ENCODE measurements around the gene NFATC1.

DNA sequence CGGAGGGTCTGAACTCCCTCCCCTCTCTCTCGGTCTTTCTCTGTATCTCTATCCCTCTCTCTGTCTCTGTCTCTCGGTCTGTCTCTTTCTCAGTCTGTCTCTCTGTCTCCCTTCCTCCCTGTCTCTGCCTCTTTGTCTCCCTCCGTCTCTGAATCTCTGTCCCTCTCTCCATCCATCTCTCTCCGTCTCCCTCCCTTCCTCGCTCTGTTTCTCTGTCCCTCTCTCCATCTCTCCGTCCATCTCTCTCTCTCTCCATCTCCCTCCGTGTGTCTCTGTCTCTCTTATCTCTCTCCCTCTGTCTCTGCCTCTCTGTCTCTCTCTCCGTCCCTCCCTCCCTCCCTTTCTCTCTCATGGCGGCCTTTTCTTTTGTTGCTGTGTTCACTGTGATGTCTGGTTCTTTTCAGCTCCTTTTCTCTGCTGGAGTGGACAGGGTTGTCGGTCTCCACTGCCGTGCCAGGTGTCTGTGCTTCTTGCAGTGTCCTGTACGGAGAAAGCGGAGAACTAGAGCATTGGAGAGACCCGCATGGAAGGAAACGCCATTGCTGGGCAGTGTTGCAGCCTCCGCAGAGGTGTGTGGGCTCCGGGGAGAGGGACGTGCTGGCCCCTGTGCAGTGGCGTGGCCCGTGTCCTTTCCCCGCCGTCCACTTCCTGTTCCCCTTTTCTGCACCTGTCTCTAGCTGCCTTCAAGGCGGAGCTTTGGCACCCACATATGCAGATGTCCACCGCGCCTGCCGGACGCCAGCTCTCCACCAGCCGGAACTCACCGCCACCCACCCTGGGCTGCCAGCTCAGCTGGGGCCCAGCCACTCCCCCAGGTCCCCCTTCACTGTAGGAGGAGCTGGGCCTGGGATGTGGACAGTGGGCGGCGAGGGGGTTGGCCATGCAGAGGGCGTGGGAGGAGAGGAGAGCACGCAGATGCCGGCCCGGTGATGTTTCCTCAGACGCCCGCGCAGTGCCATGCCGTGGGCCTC lies 113.1 kb downstream of the NFATC1 start:
- TF ChIP-seq POLR2AphosphoS5 (IDR thresholded peaks at IDR 0.05) (no peak), CTCF (IDR thresholded peaks at IDR 0.05) (no peak)

Measured in suprapubic skin (tissue), 3 donors.